Heart right ventricle (tissue), 16 donors: Measurements from ENCODE around the gene SOWAHA. TPM values are rescaled to one million over a fixed set of nuclear protein-coding genes. Genes with fewer than 3 reads are reported as not detected.

Experiments used
- ATAC-seq, 8 donors: fragments of 200-7000 bp; cut with Tn5 transposase; one replicate each; pipeline ENCODE4 v1.9.1; 2020; ENCODE audit warnings: mild to moderate bottlenecking in 8 of 8, moderate library complexity in 8 of 8, moderate number of reproducible peaks in 1 of 8
- DNase-seq, 2 donors: peaks; one replicate each; pipeline ENCODE4 v3.0.0-alpha.2; 2020
- H3K27ac ChIP-seq, 10 donors: fragments of 200-600 bp; sonication (generic) in 2 of 10; one replicate each; pipeline versions ENCODE4 v1.5.0 to v1.8.0; 2020 to 2022; ENCODE audit warnings: mild to moderate bottlenecking in 3 of 10
- H3K27me3 ChIP-seq, 7 donors: fragments of 200-600 bp; one replicate each; pipeline ENCODE4 v1.8.0; 2021 to 2022; ENCODE audit warnings: mild to moderate bottlenecking in 2 of 7
- H3K36me3 ChIP-seq, 9 donors: fragments of 200-600 bp; sonication (generic) in 1 of 9; one replicate each; pipeline versions ENCODE4 v1.5.0 to v1.8.0; 2020 to 2022; ENCODE audit warnings: mild to moderate bottlenecking in 2 of 9
- H3K4me1 ChIP-seq, 9 donors: fragments of 200-600 bp; sonication (generic) in 1 of 9; one replicate each; pipeline versions ENCODE4 v1.5.0 to v1.8.0; 2020 to 2022; ENCODE audit warnings: mild to moderate bottlenecking in 4 of 9
- H3K4me3 ChIP-seq, 10 donors: fragments of 200-600 bp; sonication (generic) in 2 of 10; one replicate each; pipeline versions ENCODE4 v1.5.0 to v1.8.0; 2020 to 2022; ENCODE audit warnings: mild to moderate bottlenecking in 7 of 10, moderate library complexity in 2 of 10
- H3K9me3 ChIP-seq, 11 donors: fragments of 200-600 bp in 10 of 11; sonication (generic) in 2 of 11; one replicate each; pipeline versions ENCODE4 v1.5.0 to v1.8.0; 2013 to 2022; ENCODE audit warnings: mild to moderate bottlenecking in 2 of 11, control low read depth in 1 of 11, moderate library complexity in 1 of 11
- WGBS, 2 donors: extraction: QIAGEN DNeasy Blood & Tissue Kit; methylation state at CpG; one replicate each; pipeline ENCODE4 v1.1.7; 2013; ENCODE audit warnings: inconsistent platforms in 1 of 2; 5-methylcytosine and 5-hydroxymethylcytosine counted together
- intact Hi-C, 10 donors: fragments of 100-400 bp; cut with DNase I; formaldehyde crosslinking; loops; one replicate each; pipeline versions ENCODE4 v1.11.1 to v1.14.2; 2022
- polyA plus RNA-seq, 2 donors: library from polyadenylated mRNA; stranded (reverse); fragments of 200-250 nt; gene quantifications; one replicate each; pipeline ENCODE4 v1.2.3, GENCODE V29; 2013
- total RNA-seq, 10 donors: library from RNA; stranded (reverse); fragmentation: NEBNext Ultra II Directional in 3 of 10; extraction: Animal tissue kit (Norgen Biotek cat#: 25700) in 3 of 10; gene quantifications; one replicate each; pipeline versions ENCODE4 v1.2.1 to v1.2.4, GENCODE V29; 2021 to 2023
- TF ChIP-seq, protein P1 (sequence below), 9 donors: fragments of 200-600 bp; sonication (generic) in 2 of 9; IDR thresholded peaks; one replicate each; pipeline versions ENCODE4 v1.5.0 to v1.8.0; 2021 to 2022; ENCODE audit warnings: antibody characterized with exemption in 9 of 9, mild to moderate bottlenecking in 5 of 9, moderate library complexity in 1 of 9
- donor health status: Arrhythmogenic right ventricular cardiomyopathy.
- donor health status: ischemic (EF 13 %, LVEDD 7.1; RV severe dilation, severe dysfunction).
- donor health status: healthy with polysubstance abuse.
- donor health status: DM: no; HTN: yes; CAD: no.
- donor health status: DM: no; HTN: no; CAD: no.
- donor health status: ischemic (EF 25% LVEDD 6.9; RV normal size, moderate dysfunction).
- donor health status: ischemic (EF 25% LVEDD 5.7; RV mildly dilated, moderate dysfunction).
- donor health status: healthy.
- donor health status: DM: yes; HTN: yes; CAD: no.
- donor health status: Ischemic cardiomyopathy.
- donor health status: ischemic (EF 35%, LVEDD 5.7; RV mildly dilated, moderate dysfunction).
- donor health status: nonischemic (EF 11% LVEDD 7.7; RV severe dilation, severe dysfunction).
- donor health status: DM: yes; HTN: yes; CAD: no.
- donor health status: PGD.
- donor health status: ischemic (EF 29% LVEDD 5.4; RV normal size, mild dysfunction).
- donor health status: nonischemic (EF 23%, LVEDD 6.1; RV moderate dilation, normal function).

Gene SOWAHA
- total and polyA plus RNA-seq, 12 donors = 0.07 to 0.19 (median 0.13) TPM; not detected in 7

DNA sequence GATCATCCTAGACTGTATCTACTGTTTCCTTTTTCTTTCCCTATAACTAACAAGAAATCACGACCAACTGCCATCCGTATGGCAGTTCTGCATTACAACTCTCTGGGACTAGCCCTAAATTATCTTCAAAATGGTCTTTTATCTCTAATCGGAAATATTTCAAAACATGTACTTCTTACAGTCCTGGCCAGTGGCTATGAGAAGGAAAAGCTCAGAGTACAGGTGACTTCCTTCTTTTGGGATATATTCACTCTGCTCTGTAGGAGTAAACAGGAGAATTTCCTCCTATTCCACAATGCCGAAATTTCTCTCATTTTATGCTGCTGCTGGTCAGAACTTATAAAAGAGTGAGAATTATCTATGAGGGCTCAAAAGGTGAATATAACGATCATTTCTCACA lies 34.2 kb upstream of the SOWAHA start:
- WGBS, 2 donors = 76 to 93% methylated on average over 5 of the region's 5 CpGs
- DNase-seq = no peak
- Histone ChIP-seq H3K4me3 (no peak overlapping the region), H3K4me1 (peaks cover 3 to 52% (median 28%) of the 10 kb centered on the region in 9 donors), H3K27me3 (peaks cover 0 to 40% (median 0%) of the 10 kb centered on the region in 7 donors), H3K27ac (no peak overlapping the region), H3K9me3 (no peaks in the 10 kb centered on the region), H3K36me3 (no peaks in the 10 kb centered on the region)
- intact Hi-C loops = loop anchor here in 1 of 10 donors (5.0 kb wide), 1 partner anchor 42 kb away; the partner anchor contains the start of gene KIF3A
- TF ChIP-seq, protein P1, sequence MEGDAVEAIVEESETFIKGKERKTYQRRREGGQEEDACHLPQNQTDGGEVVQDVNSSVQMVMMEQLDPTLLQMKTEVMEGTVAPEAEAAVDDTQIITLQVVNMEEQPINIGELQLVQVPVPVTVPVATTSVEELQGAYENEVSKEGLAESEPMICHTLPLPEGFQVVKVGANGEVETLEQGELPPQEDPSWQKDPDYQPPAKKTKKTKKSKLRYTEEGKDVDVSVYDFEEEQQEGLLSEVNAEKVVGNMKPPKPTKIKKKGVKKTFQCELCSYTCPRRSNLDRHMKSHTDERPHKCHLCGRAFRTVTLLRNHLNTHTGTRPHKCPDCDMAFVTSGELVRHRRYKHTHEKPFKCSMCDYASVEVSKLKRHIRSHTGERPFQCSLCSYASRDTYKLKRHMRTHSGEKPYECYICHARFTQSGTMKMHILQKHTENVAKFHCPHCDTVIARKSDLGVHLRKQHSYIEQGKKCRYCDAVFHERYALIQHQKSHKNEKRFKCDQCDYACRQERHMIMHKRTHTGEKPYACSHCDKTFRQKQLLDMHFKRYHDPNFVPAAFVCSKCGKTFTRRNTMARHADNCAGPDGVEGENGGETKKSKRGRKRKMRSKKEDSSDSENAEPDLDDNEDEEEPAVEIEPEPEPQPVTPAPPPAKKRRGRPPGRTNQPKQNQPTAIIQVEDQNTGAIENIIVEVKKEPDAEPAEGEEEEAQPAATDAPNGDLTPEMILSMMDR (IDR thresholded peaks at IDR 0.05) = no peak
- ATAC-seq = no peak

DNA sequence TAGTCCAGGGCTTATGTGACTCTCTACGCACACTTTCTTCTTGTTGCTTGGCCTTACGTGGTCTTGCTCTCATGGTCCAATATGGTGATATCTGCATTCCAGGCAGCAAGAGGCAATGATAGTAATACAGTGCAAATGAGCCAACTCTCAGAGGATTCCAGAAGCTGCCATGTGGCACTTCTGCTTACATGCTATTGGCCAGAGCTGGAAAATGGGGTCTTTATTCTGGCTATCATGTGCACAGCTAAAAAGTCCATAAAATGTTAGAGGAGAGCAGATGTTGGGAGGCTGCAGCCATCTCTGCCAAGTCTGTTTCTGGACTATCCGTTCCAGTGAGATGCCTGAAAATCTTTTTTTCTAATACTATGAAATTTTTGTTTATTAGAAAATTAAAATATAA lies 33.1 kb upstream of the SOWAHA start:
- no peak for DNase-seq
- 91 to 92% methylated on average over 3 of the region's 3 CpGs for WGBS, 2 donors
- H3K4me3 ChIP-seq = no peak overlapping the region
- H3K9me3 ChIP-seq = no peaks in the 10 kb centered on the region
- peaks cover 0 to 40% (median 0%) of the 10 kb centered on the region in 7 donors for H3K27me3 ChIP-seq
- H3K36me3 ChIP-seq = no peaks in the 10 kb centered on the region
- intact Hi-C loops = loop anchor here in 1 of 10 donors (5.0 kb wide), 1 partner anchor 43 kb away; the partner anchor contains the start of gene KIF3A
- H3K4me1 ChIP-seq = peaks cover 0 to 41% (median 18%) of the 10 kb centered on the region in 9 donors
- TF ChIP-seq, protein P1 (IDR thresholded peaks at IDR 0.05) = no peak
- H3K27ac ChIP-seq = no peak overlapping the region
- no peak for ATAC-seq

DNA sequence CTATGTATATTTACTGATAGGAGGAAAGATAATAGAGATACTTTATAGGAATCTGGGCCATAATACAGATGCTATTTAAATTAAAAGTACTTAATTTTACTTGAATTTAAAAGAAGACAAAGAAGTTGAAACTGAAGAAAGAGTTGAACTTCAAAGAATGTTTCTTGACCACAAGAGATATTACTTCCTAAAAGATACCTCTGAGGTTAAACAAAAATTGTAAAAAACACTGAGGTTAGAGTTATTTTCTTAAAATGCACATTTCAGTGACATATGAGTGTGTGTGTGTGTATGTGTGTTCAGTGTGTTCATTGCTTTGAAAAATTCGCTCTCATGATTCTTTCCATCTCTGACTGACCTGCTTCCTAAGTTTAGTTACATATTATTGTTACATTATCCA lies 32.5 kb upstream of the SOWAHA start:
- Histone ChIP-seq H3K27ac (no peak overlapping the region), H3K4me3 (no peak overlapping the region), H3K4me1 (peaks cover 0 to 37% (median 12%) of the 10 kb centered on the region in 9 donors), H3K9me3 (no peaks in the 10 kb centered on the region), H3K27me3 (peaks cover 0 to 39% (median 0%) of the 10 kb centered on the region in 7 donors), H3K36me3 (no peaks in the 10 kb centered on the region)
- intact Hi-C loops = no loop called here
- DNase-seq = no peak
- TF ChIP-seq, protein P1 (IDR thresholded peaks at IDR 0.05) = no peak
- no peak for ATAC-seq
- WGBS, 2 donors = 97 to 100% methylated on average over 1 of the region's 1 CpG

DNA sequence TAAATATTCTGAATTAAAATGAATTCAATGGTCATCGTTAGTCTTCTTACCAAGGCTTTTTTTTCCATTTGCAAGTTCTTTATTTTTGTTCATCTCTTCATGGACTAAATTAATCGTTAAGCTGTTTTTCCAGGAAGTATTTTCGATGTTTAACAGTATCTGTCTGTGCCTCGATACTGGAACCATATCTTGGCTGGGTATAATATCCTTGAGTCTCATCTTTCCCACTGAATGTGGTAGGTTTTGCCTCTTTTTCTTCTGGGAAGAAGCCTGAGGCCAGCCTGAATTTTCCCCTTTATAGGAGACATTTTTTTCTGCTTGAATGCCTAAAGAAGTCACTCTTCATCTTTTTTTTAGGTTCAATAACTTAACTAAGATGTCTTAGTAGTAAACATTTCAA lies 32.1 kb upstream of the SOWAHA start:
- Histone ChIP-seq H3K27ac (no peak overlapping the region), H3K36me3 (no peaks in the 10 kb centered on the region), H3K4me3 (no peak overlapping the region), H3K4me1 (peaks cover 0 to 34% (median 9%) of the 10 kb centered on the region in 9 donors), H3K27me3 (peaks cover 0 to 35% (median 0%) of the 10 kb centered on the region in 7 donors), H3K9me3 (no peaks in the 10 kb centered on the region)
- DNase-seq = no peak
- ATAC-seq = no peak
- TF ChIP-seq, protein P1 (IDR thresholded peaks at IDR 0.05) = no peak
- 94 to 96% methylated on average over 4 of the region's 4 CpGs for WGBS, 2 donors
- intact Hi-C loops = no loop called here
